Mesothelial cell of epicardium (in vitro differentiated cells): Measurements from ENCODE around the gene CCDC74A. TPM values are rescaled to one million over a fixed set of nuclear protein-coding genes. Genes with fewer than 3 reads are reported as not detected.
"Not testable (repeated sequence)": the region's sequence is repeated elsewhere in the genome, so short reads cannot be mapped to it uniquely, and the experiment has no call there.

ENCODE experiments used
- DNase-seq, 2 experiments: peaks; one replicate each; pipeline ENCODE4 v3.0.0; 2021; ENCODE audit warnings: low spot score in 2 of 2; ENCODE audit not compliant: unreplicated experiment in 2 of 2
- H3K27ac Mint-ChIP-seq: 2 replicates; pipeline ENCODE4 v1.8.0; 2021; ENCODE audit warnings: mixed read lengths
- H3K27me3 Mint-ChIP-seq: 2 replicates; pipeline ENCODE4 v1.8.0; 2021; ENCODE audit warnings: low read depth, mixed read lengths
- H3K36me3 Mint-ChIP-seq: 2 replicates; pipeline ENCODE4 v1.8.0; 2021; ENCODE audit warnings: mixed read lengths
- H3K4me1 Mint-ChIP-seq: 2 replicates; pipeline ENCODE4 v1.8.0; 2021; ENCODE audit warnings: mixed read lengths
- H3K4me3 Mint-ChIP-seq: 2 replicates; pipeline ENCODE4 v1.8.0; 2021; ENCODE audit warnings: mild to moderate bottlenecking, moderate library complexity, mixed read lengths
- H3K9me3 Mint-ChIP-seq: 2 replicates; pipeline ENCODE4 v1.8.0; 2021; ENCODE audit warnings: mixed read lengths
- CTCF ChIP-seq: fragments of 200-600 bp; sonication (generic); IDR thresholded peaks from one replicate; pipeline ENCODE4 v1.5.0; 2021; ENCODE audit warnings: antibody characterized with exemption; ENCODE audit not compliant: unreplicated experiment
- total RNA-seq: library from RNA; stranded (reverse); gene quantifications from 3 replicates; pipeline ENCODE4 v1.2.1, GENCODE V29; 2021

CCDC74A gene
- total RNA-seq, 1 donor from 2014 or later, result 9.6 TPM

- no peak for TF ChIP-seq CTCF
- Mint-ChIP-seq H3K27me3 (peaks cover 24% of the 10 kb centered on the region), H3K4me3 (no peak overlapping the region), H3K36me3 (no peaks in the 10 kb centered on the region), H3K9me3 (peaks cover 7% of the 10 kb centered on the region), H3K4me1 (no peaks in the 10 kb centered on the region), H3K27ac (no peak overlapping the region)
- DNase-seq, result no peak
These were observed 25.2 kb downstream of the CCDC74A start for GRCh38 chr2:131552871-131553270.

GRCh38 chr2:131556998-131557397, 29.3 kb downstream of the CCDC74A start:
- TF ChIP-seq CTCF, result no peak
- peaks cover 36% of the 10 kb centered on the region for H3K27me3 Mint-ChIP-seq
- H3K4me1 Mint-ChIP-seq, result no peaks in the 10 kb centered on the region
- no peak overlapping the region for H3K27ac Mint-ChIP-seq
- H3K9me3 Mint-ChIP-seq, result no peaks in the 10 kb centered on the region
- no peak for DNase-seq
- H3K36me3 Mint-ChIP-seq, result no peaks in the 10 kb centered on the region
- H3K4me3 Mint-ChIP-seq, result no peak overlapping the region

- H3K36me3 Mint-ChIP-seq, result no peaks in the 10 kb centered on the region
- no peaks in the 10 kb centered on the region for H3K9me3 Mint-ChIP-seq
- H3K27ac Mint-ChIP-seq, result no peak overlapping the region
- no peak for DNase-seq
- TF ChIP-seq CTCF, result no peak
- H3K4me3 Mint-ChIP-seq, result no peak overlapping the region
- H3K4me1 Mint-ChIP-seq, result no peaks in the 10 kb centered on the region
- H3K27me3 Mint-ChIP-seq, result peaks cover 36% of the 10 kb centered on the region
These were observed 30.1 kb downstream of the CCDC74A start for GRCh38 chr2:131557558-131558321.

GRCh38 chr2:131566371-131566770, 38.7 kb downstream of the CCDC74A start:
- Mint-ChIP-seq H3K27me3 (peaks cover 22% of the 10 kb centered on the region), H3K9me3 (no peaks in the 10 kb centered on the region), H3K4me1 (no peaks in the 10 kb centered on the region), H3K36me3 (no peaks in the 10 kb centered on the region), H3K27ac (no peak overlapping the region), H3K4me3 (no peak overlapping the region)
- no peak for DNase-seq
- TF ChIP-seq CTCF, result no peak

- H3K4me1 Mint-ChIP-seq, result no peaks in the 10 kb centered on the region
- H3K27ac Mint-ChIP-seq, result no peak overlapping the region
- no peaks in the 10 kb centered on the region for H3K36me3 Mint-ChIP-seq
- TF ChIP-seq CTCF, result no peak
- DNase-seq, result no peak
- H3K4me3 Mint-ChIP-seq, result no peak overlapping the region
- H3K27me3 Mint-ChIP-seq, result peaks cover 29% of the 10 kb centered on the region
- no peaks in the 10 kb centered on the region for H3K9me3 Mint-ChIP-seq
These were observed 40.2 kb downstream of the CCDC74A start for GRCh38 chr2:131567891-131568290.

- peaks cover 33% of the 10 kb centered on the region for H3K27me3 Mint-ChIP-seq
- not testable (repeated sequence) for H3K9me3 Mint-ChIP-seq, H3K4me3 Mint-ChIP-seq, H3K4me1 Mint-ChIP-seq, DNase-seq, H3K36me3 Mint-ChIP-seq, H3K27ac Mint-ChIP-seq
These were observed 40.7 kb downstream of the CCDC74A start for GRCh38 chr2:131568401-131568800.
